ENCODE data around the gene MTHFD1L. TPM values are rescaled to one million over a fixed set of nuclear protein-coding genes. Genes with fewer than 3 reads are reported as not detected.
A peak's percentile ranks its signal among the peaks of the same experiment; 100 is the strongest.

Gene MTHFD1L
- total and polyA plus RNA-seq, 2 of the 4 experiments (the other 2 are of a cell fraction): 43.5 to 53.2 TPM

GRCh38 chr6:151010071-151010470 is 144.6 kb downstream of the MTHFD1L start:
- Histone ChIP-seq H2BK120ac (ENCODE audit: low read depth, low read length) (no peak overlapping the region), H2AFZ (replicated peaks; ENCODE audit: low read length, poor library complexity) (no peak overlapping the region), H3K4ac (ENCODE audit: low read depth, low read length) (no peak overlapping the region), H2BK15ac (ENCODE audit: low read depth, low read length) (no peak overlapping the region), H3K79me1 (ENCODE audit: low read depth in 1 of 2, low read length in 2 of 2) (peaks cover 29 to 50% of the 10 kb centered on the region in 2 experiments), H2BK20ac (ENCODE audit: low read depth, low read length) (no peak overlapping the region), H4K91ac (ENCODE audit: insufficient read depth, low read depth, low read length) (no peak overlapping the region), H4K20me1 (ENCODE audit: insufficient read depth, low read length) (0 out of 2 replicates have a peak, but pooled peaks cover 5% of the 10 kb centered on the region), H3K23ac (ENCODE audit: low read depth, low read length) (no peak overlapping the region), H3K14ac (replicated peaks; ENCODE audit: low read depth, low read length) (0 out of 2 replicates have a peak overlapping the region, but pooled peaks have one; percentile 19), H3K4me3 (ENCODE audit: insufficient read depth, low read depth, low read length) (no peak overlapping the region), H2AK9ac (replicated peaks; ENCODE audit: low read depth, low read length, poor library complexity) (no peak overlapping the region), H4K8ac (ENCODE audit: low read depth in 2 of 2, low read length in 2 of 2) (peak overlapping the region in 1 of 2 experiments; percentile 43; a peak in 1 of 4 replicates), H3K4me1 (ENCODE audit: control insufficient read depth, insufficient read depth, low read length) (peaks cover 23% of the 10 kb centered on the region), H3K27me3 (ENCODE audit: control insufficient read depth, insufficient read depth, low read length) (no peaks in the 10 kb centered on the region), H2BK5ac (ENCODE audit: low read depth, low read length, poor library complexity, severe bottlenecking) (peak overlapping the region; percentile 19), H2AK5ac (ENCODE audit: low read depth, low read length) (no peak overlapping the region), H4K5ac (ENCODE audit: low read depth, low read length) (no peak overlapping the region; the same call in 1 of the 2 replicates), H3K4me2 (ENCODE audit: low read depth, low read length) (no peak overlapping the region), H3K9ac (ENCODE audit: low read depth, low read length) (no peak overlapping the region), H3K9me1 (ENCODE audit: insufficient read depth, low read length) (peaks cover 23% of the 10 kb centered on the region), H3K27ac (ENCODE audit: insufficient read depth, low read length) (no peak overlapping the region), H3K9me3 (ENCODE audit: control insufficient read depth, insufficient read depth, low read length) (no peaks in the 10 kb centered on the region), H3K36me3 (ENCODE audit: control insufficient read depth, insufficient read depth, low read length) (peaks cover 34% of the 10 kb centered on the region), H3K18ac (ENCODE audit: low read depth, low read length) (no peak overlapping the region), H3K56ac (ENCODE audit: extremely low read depth, insufficient read depth, low read length) (no peak overlapping the region)
- BruUV-seq (replicated peaks): no TSS peak
- no CpG with 5 or more reads among the region's 5 CpGs for WGBS, 2 experiments (ENCODE audit: extremely low coverage in 2 of 2, insufficient read length in 1 of 2)
- DNase-seq (no peak), ATAC-seq (ENCODE audit: low read depth) (no peak)
- in situ Hi-C loops (cut with MboI; ENCODE audit: low sequenced_read_pairs): loop anchor here (5.0 kb wide), 1 partner anchor 312 kb away; no protein-coding TSS in a partner anchor
- no peak for TF ChIP-seq MAZ (IDR thresholded peaks at IDR 0.05; ENCODE audit: borderline replicate concordance, low read depth, low read length)
- TF ChIP-seq RAD21 (IDR thresholded peaks at IDR 0.05; ENCODE audit: low read length): no peak
- no peak for TF ChIP-seq BHLHE40 (IDR thresholded peaks at IDR 0.05; ENCODE audit: low read depth, low read length)
- TF ChIP-seq CHD1 (IDR thresholded peaks at IDR 0.05; ENCODE audit: low read depth, low read length): no peak
- TF ChIP-seq CEBPB (IDR thresholded peaks at IDR 0.05; ENCODE audit: low read depth, low read length): no peak
- dilution Hi-C loops (cut with HindIII; ENCODE audit: low sequenced_read_pairs, unreplicated experiment): no loop called here
- CTCF ChIA-PET: no interaction called here
- POLR2A ChIA-PET (ENCODE audit: unreplicated experiment): no interaction called here
- intact Hi-C loops (cut with micrococcal nuclease): loop anchor here (5.0 to 10.0 kb wide), 2 partner anchors 118 to 235 kb away; no protein-coding TSS in a partner anchor
